CD4-positive, alpha-beta T cell treated with Interleukin-2 at 100 ng/mL for 4 hours (primary cell): ENCODE data around the gene ZBED4.
A peak's percentile ranks its signal among the peaks of the same experiment; 100 is the strongest.
"Not testable (repeated sequence)": the region's sequence is repeated elsewhere in the genome, so short reads cannot be mapped to it uniquely, and the experiment has no call there.

ENCODE experiments used
- DNase-seq: peaks from one replicate; pipeline ENCODE4 v3.0.0-alpha.2; 2020; ENCODE audit warnings: low spot score

The ZBED4 gene, protein sequence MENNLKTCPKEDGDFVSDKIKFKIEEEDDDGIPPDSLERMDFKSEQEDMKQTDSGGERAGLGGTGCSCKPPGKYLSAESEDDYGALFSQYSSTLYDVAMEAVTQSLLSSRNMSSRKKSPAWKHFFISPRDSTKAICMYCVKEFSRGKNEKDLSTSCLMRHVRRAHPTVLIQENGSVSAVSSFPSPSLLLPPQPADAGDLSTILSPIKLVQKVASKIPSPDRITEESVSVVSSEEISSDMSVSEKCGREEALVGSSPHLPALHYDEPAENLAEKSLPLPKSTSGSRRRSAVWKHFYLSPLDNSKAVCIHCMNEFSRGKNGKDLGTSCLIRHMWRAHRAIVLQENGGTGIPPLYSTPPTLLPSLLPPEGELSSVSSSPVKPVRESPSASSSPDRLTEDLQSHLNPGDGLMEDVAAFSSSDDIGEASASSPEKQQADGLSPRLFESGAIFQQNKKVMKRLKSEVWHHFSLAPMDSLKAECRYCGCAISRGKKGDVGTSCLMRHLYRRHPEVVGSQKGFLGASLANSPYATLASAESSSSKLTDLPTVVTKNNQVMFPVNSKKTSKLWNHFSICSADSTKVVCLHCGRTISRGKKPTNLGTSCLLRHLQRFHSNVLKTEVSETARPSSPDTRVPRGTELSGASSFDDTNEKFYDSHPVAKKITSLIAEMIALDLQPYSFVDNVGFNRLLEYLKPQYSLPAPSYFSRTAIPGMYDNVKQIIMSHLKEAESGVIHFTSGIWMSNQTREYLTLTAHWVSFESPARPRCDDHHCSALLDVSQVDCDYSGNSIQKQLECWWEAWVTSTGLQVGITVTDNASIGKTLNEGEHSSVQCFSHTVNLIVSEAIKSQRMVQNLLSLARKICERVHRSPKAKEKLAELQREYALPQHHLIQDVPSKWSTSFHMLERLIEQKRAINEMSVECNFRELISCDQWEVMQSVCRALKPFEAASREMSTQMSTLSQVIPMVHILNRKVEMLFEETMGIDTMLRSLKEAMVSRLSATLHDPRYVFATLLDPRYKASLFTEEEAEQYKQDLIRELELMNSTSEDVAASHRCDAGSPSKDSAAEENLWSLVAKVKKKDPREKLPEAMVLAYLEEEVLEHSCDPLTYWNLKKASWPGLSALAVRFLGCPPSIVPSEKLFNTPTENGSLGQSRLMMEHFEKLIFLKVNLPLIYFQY

DNA sequence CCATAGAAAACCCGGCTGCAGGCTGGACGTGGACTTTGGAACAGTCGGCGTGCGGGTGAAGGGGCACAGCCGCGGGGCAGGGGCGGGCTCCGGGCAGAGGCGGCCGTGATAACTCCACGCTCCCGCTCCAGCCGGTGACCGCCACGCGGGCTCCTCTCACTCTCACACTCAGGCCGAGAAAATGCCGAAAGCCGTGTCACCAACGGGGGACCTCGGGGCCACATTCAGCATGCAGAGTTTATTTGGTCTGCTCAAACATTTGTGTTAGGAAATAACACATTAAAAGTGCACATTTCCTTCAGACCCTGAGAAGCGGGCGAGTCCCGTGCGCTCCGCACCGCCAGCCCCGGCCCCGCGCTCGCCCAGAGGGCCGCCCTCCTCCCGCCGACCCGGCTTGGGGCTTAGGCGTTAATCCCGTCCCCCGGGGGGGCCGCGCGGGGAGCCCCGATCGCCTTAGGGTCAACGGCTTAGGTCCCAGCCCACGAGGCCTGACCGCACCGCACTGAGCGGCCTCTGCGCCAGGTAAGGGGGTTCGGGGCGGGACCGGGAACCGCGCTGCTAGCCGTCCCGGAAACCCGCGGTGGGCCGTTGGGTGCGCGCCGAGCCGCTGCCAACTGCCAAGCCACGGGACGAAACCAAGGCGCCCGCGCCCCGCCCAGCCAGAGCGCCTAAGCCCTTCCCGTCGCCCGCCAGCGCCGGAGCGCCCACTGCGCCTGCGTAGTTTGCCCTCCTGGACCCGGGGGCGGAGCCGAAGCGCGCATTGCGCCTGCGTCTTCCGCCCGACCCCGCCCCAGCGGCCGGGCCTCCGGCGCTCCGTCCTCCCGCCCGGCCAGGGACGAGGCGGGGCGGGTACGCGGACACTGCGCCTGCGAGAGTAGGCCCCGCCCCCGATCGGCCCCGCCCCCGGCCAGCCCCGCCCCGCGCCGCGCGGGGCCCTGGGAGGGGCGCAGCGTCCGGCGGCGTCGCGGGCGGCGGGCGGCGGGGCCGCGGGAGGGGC is at the start of gene ZBED4:
ZBED4 (plus strand) TSS at position 947 of the 997 bp plus-strand sequence. CDS start 29,819 bp downstream, outside the sequence.
- peak; percentile 98 for DNase-seq

DNA sequence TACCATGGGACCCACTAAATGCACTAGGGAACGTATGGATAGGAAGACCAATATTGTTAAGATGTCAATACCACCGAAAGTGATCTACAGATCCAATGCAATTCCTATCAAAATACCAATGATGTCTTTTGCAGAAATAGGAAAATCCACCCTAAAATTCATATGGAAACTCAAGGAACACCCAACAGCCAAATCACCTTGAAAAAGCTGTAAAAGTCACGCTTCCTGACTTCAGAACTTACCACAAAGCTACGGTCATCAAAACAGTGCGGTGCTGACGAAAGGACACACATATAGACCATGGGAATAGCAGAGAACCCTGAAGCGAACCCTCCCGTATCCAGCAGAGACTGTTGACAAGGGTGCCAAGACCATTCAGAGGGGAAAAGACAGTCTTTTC is 46.5 kb upstream of the ZBED4 start:
- DNase-seq, result no peak

DNA sequence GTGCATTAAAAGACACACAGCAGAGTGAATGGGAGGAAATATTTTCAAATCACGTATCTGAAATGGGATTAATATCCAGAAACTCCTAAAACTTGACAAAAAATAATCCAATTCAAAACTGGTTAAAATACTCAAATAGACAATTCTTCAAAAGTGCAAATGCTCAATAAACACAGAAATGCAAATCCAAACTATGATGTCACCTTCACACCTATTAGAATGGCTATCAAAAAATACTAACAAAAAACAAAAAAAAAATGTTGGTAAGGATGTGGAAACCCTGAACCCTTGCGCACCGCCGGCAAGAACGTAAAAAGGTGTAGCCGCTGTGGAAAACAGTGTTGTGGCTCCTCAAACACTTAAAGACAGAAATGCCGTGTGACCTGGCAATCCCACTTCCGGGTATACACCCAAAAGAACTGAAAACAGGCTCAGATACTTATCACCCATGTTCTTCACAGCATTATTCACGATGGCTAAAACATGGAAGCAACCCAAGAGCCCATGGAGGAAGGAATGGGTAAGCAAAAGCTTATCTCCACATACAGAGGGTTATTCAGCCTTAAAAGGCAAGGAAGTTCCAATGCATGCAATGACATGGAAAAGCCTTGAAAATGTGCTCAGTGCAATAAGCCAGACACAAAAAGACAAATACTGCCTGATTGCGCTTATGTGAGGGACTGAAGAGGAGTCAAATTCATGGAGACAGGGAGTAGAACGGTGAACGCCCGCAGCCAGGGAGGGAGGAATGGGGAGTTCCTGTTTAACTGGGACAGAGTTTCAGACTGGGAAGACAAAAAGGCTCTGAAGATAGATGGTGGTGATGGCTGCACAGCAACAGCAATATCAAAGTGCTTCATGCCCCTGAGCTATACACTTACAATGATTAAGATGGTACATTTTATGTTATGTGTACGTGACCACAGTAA is 45.6 kb upstream of the ZBED4 start:
- peak; percentile 54 for DNase-seq

DNA sequence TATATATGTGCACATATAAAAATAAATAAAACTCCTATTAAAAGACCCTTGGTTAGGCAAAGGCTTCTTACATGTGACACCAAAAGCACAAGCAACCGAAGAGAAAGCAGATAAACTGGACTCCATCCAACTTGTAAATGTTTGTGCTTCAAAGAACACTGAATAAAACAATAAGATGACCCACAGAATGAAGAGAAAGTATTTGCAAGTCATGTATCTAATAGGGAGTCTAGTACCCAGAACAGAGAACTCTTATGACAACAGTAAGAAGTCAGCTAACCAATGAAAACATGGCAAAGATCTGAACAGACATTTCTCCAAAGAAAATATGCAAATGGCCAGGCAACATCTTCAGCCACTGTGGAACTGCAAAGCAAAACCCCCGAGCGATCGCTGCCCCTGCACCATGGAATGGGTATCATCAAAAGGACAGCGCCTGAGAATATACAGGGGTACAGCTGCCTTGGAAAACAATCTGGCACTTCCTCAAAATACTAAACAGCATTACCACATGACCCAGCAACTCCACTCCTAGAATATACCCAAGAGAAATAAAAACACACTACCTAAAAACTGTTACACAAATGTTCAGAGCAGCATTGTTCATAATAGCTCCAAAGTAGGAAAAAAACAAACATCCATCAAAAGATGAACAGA is 43.2 kb upstream of the ZBED4 start:
- no peak for DNase-seq

DNA sequence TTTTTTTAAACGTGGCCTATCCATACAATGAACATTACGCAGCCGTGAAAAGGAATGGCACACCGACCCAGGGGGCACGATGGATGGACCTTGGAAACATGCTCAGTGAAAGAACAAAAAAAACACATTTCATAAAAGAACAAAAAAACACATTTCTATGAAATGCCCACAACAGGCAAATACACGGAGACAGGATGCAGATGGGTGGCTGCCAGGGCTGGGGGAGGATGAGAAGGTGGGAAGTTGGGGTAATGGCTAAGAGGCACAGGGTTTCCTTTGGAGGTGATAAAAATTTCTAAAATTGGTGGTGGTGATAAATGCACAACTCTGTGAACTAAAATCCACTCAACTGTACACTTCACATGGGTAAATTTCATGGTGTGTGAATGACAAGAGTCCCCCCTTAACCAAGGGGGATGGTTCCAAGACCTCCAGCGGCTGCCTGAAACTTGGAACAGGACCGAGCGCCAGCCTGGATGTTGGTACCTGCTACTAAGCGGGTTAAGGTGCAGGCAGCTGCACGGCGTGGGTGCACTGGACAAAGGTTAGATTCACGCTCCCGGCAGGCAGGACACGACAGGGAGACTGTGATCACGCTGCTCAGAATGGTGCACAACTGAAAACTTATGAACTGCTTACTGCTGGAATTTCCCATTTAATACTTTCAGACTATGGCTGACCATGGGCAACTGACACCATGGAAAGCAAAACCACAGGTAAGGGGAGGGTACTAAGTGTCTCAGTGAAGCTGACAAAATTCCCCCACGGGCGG is 42.4 kb upstream of the ZBED4 start:
- DNase-seq, result no peak

DNA sequence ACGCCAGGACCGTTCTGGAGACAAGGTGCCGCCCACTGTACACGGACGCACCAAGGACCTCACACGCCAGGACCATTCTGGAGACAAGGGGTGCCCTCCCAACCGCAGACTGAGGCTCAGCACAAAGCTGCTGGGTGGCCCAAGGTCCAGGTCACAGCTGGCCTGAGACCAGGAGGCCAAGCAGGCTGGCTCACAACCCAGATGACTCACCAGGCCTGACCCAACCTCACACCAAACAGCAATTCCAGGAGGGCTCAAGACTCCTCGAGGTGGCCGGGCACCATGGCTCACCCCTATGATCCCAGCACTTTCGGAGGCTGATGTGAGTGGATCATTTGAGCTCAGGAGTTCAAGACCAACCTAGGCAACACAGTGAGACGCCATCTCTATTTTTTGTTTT is 40.8 kb upstream of the ZBED4 start:
- no peak for DNase-seq

DNA sequence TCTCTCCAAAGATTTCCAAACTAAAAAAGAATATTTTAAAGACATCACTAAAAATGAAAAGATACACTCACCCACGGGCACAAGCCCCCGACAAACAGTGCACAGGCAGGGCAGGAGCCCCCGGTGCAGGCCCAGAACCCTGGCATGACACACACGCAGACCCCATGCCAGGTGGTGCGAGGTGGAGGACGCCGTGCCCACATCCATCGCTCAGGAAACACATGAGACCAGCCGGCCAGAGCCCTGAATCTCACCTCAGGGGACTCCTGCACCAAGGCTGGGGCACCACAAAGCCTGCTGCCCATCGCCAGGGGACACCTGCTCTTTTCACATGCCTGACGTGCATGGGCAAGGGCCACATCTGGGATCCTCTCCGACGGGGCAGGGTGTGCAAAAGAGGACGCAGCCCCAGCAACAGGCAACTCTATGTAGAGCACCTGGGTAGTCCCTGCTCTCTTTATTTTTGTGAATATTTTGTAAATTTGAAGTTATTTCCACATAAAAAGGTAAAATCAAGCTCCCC is 39.4 kb upstream of the ZBED4 start:
- DNase-seq, result no peak

DNA sequence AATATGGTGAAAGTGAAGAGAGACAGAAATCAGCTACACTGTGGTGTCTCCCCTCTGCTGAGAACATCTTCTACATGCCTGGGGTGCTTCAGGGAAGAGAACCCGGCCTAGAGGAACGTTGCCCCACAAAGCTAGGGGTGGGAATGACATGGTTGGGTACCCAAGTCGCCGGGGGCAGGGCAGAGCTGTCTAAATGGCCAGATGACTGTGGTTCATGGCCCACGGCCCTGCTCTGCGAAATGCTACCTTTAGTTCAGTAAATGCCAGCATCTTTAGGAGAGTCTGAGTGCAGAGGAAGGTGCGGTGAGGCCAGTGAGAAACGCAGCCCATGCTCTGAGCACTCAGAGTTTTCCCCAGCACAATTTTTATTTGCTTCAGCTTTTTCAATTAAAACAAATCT is 38.8 kb upstream of the ZBED4 start:
- DNase-seq, result no peak

DNA sequence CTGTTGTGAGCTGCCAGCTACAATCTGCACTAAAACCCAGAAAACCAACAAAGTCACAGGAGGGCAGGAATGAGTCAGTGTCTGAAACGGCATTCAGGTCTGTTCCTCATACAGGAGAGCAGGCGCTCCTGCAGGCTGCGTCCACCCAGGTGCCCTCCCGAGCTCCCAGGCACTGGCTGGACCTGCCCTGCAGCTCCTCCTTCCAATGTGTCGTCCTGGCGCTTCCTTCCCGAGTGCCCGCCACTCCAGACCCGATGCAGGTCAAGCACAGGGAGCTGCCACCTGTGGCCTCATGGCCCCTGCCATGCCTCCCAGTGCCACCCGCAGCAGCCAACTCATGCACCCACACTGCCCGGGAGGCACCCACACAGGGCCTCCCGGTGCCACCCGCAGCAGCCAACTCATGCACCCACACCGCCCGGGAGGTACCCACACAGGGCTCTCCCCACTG is 38.0 kb upstream of the ZBED4 start:
- DNase-seq, result no peak

DNA sequence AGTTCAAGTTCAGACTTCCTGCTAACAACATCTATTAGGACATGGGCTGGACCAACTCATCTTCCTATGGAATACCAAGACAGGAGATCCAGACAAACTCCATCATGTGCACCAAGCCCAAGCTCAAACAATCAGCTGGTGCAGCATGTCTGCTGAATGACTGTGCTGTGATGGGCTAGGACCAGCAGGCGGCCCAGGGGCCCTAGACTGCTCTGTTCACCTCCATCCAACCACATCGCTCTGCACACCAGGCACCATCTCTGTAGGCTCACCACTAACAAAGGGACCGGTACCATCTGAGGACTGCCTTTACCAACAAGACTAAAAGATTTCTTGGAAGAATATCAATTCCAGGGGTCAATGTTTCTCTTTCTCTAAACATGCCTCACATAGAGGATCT is 36.3 kb upstream of the ZBED4 start:
- DNase-seq, result no peak

DNA sequence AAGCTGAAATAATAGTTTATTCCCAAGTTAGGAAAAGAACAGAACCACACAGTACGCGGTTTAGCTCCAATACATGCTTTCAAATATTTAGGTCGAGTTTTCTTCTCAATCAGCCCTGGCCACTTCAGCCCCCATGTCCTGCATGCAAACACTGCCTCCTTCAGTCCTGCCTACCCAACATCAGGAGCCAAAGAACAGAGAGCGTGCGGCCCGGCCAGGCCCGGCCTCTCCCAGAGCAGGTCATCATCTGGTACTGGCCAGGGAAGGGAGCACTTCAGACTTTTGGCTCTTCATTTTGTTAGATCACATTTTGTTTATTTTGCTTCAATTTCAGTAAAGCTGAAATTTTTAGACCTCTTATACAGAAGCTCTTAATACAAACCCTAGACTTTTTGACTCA is 32.7 kb upstream of the ZBED4 start:
- no peak for DNase-seq

DNA sequence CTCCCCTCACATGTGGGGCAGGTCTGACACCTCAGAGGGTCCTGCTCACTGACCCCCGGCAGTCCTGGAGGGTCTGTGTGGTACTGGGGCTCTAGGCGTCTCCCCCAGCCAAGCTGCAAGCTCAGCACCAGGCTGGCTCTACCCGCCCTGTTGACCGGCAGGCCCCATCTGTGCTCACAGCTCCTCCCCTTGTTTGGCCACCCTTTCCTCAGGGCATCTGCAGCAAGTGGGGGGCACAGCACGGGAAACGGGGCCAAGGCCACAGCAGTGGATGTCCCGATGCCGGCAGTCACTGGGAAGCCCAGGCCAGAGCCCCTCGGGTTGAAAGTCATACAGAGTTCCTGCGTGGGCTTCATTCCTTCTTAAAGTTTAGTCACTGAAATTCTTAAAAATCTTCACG is 31.9 kb upstream of the ZBED4 start:
- DNase-seq, result not testable (repeated sequence)

DNA sequence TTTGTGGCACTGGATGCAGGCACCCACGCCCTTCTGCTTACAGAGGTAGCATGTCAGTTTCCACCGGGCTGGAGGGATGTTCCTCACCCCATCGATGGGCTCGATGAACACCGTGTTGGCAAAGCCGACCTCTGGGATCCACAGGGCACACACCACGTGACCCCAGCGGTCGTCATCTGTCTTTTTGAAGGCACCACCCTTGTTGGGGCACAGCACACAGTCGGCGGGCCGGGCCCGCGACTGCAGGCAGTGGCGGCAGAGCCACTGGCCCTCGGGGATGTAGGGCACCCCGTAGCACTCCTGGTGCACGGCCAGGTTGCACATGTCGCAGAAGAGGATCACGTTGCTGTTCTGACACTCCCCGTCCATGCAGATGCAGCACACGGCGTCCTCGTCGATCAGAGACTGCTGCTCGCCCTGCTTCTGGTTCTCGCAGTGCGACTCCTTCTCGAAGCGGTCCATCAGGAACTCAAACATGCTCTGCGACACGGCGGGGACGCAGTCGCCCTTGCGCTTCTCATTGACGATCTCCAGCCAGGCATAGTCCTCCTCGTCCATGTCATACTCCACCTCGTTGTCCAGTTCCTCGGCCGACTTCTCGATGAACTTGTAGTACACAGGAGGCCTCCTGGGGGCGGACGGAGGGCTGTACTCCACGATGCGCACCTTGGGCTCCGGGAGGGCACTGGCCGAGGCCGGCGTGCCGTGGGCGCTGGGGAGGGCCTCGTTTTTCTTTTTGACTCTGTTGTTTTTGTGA is 30.2 kb upstream of the ZBED4 start:
- DNase-seq, result no peak

DNA sequence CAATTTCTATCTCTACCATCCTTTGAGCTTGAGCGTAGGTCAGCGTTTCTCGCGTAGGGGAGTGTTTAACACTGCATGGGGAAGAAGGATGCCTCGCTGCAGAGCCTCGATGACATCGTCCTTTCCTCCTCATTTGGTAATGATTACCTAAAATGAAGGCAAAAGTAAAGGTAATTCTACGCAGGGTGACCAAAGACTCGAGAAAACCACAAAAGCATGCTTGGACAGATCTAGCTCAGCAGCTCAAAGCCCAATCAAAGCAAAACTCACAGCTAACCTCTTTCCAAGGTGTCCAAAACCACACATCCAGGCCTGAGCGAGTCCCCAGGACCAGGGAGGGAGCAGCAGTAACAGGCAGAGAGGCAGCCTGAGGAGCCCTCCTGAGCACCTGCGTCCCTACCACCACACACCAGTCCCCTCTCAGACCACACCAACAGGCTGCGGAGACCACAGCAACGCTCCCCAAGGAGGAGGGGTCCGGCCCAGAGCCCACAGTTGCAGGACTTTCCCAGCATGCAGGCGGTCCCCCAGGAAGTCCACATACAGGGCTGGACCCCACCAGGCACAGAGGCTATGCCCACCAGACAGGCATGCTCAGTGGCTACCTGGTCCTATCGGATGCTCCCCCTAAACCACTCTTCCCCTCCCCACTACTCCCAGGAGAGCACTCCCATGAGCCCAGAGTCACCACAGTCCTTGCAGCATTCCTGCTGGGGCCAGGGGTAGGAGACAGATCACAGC is 29.3 kb upstream of the ZBED4 start:
- DNase-seq, result no peak

DNA sequence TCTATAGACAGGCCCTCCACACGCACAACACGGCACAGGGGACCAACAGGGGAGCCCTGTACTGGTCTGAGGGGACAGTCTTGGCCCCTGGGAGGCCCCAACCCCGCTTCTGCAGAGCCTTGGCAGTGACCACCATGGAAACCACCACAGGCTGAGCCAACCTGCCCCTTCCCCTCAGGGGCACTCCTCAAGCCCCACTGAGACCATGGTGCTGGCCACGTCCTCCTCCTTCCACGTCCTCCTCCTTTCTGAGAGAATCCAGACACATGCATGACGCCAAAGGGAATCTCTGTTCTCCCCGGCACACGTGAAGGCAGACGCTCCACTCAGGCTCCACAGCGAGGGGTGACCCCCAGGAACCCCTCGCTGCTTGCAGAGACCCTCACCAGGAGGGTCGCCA is 28.7 kb upstream of the ZBED4 start:
- no peak for DNase-seq

DNA sequence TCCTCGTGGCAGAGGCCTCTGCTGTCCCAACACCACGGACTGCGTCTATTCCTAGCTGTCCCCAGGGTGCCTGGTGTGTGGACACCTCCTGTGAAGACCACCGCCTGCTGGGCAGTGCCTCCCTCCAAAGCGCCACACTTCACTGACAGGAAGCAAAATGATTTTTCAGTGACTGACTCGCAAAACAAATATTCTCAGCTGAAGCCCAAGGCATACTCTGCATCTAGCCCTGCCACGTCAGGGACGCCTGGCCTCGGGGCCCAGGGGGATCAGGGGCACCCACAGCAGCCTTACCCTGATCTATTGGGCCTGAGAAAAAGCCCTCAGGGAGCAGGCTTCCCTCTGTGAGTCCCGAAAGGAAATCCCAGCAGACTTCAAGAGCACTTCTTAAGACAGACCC is 28.2 kb upstream of the ZBED4 start:
- no peak for DNase-seq
